ENCODE data around the gene BAZ2A. TPM values are rescaled to one million over a fixed set of nuclear protein-coding genes. Genes with fewer than 3 reads are reported as not detected.
A peak's percentile ranks its signal among the peaks of the same experiment; 100 is the strongest.

BAZ2A gene
- total RNA-seq, 5 donors from 2014 or later (not counting 1 experiment from before 2014, with no cell fraction given) = 149 to 257 (median 172) TPM

GRCh38 chr12:56596815-56597214, 33.3 kb downstream of the BAZ2A start:
- Mint-ChIP-seq H3K36me3 (peaks cover 46% of the 10 kb centered on the region), H3K4me1 (peaks cover 0 to 2% (median 0%) of the 10 kb centered on the region in 3 donors), H3K9me3 (no peaks in the 10 kb centered on the region), H3K4me3 (no peak overlapping the region), H3K27me3 (no peaks in the 10 kb centered on the region), H3K27ac (peak overlapping the region; percentile 11 to 61)
- Histone ChIP-seq H3K27me3 (replicated peaks in 1 of 2; ENCODE audit: control insufficient read depth in 2 of 2, extremely low read depth in 1 of 2, insufficient read depth in 2 of 2, low read length in 1 of 2) (no peaks in the 10 kb centered on the region), H3K4me1 (ENCODE audit: control insufficient read depth in 1 of 2, extremely low read depth in 1 of 2, insufficient read depth in 2 of 2, low read length in 2 of 2) (no peaks in the 10 kb centered on the region), H3K36me3 (ENCODE audit: control insufficient read depth in 2 of 2, extremely low read depth in 1 of 2, insufficient read depth in 1 of 2, low read length in 1 of 2) (peaks cover 10 to 50% of the 10 kb centered on the region in 2 donors), H3K4me3 (ENCODE audit: control insufficient read depth in 1 of 2, extremely low read depth in 1 of 2, low read length in 1 of 2) (no peak overlapping the region), H3K9me3 (no peaks in the 10 kb centered on the region), H3K27ac (ENCODE audit: low read length) (no peak overlapping the region)
- DNase-seq = no peak
- WGBS (ENCODE audit: insufficient coverage) = 83% methylated on average over 1 of the region's 3 CpGs
- ChIA-PET CTCF (interaction anchor here (0.7 to 3.8 kb wide), 2 partner anchors 82 to 386 kb away, joined by 3 to 21 read pairs; no protein-coding TSS in a partner anchor), POLR2A (interaction anchor here in 1 of 2 donors (0.6 to 1.3 kb wide), 2 partner anchors 32 to 80 kb away, joined by 4 to 15 read pairs; no protein-coding TSS in a partner anchor)
- ATAC-seq (replicated peaks in 1 of 4) = no peak

GRCh38 chr12:56593909-56594621, 36.1 kb downstream of the BAZ2A start:
- peaks cover 5 to 23% of the 10 kb centered on the region in 2 donors for H3K36me3 ChIP-seq (ENCODE audit: control insufficient read depth in 2 of 2, extremely low read depth in 1 of 2, insufficient read depth in 1 of 2, low read length in 1 of 2)
- ATAC-seq (replicated peaks in 1 of 4) = peak; percentile 56 to 66 (median 62)
- peaks cover 0 to 2% (median 0%) of the 10 kb centered on the region in 3 donors for H3K4me1 Mint-ChIP-seq

GRCh38 chr12:56591961-56592360, 38.2 kb downstream of the BAZ2A start:
- DNase-seq (no peak), ATAC-seq (replicated peaks in 1 of 4) (no peak)
- Histone ChIP-seq H3K27me3 (replicated peaks in 1 of 2; ENCODE audit: control insufficient read depth in 2 of 2, extremely low read depth in 1 of 2, insufficient read depth in 2 of 2, low read length in 1 of 2) (no peaks in the 10 kb centered on the region), H3K4me1 (ENCODE audit: control insufficient read depth in 1 of 2, extremely low read depth in 1 of 2, insufficient read depth in 2 of 2, low read length in 2 of 2) (no peaks in the 10 kb centered on the region), H3K4me3 (ENCODE audit: control insufficient read depth in 1 of 2, extremely low read depth in 1 of 2, low read length in 1 of 2) (no peak overlapping the region), H3K36me3 (ENCODE audit: control insufficient read depth in 2 of 2, extremely low read depth in 1 of 2, insufficient read depth in 1 of 2, low read length in 1 of 2) (peaks cover 0 to 5% of the 10 kb centered on the region in 2 donors), H3K27ac (ENCODE audit: low read length) (no peak overlapping the region), H3K9me3 (no peaks in the 10 kb centered on the region)
- H3K36me3 Mint-ChIP-seq = peaks cover 16% of the 10 kb centered on the region
- no peak overlapping the region for H3K27ac Mint-ChIP-seq
- H3K9me3 Mint-ChIP-seq = no peaks in the 10 kb centered on the region
- CTCF ChIA-PET = interaction anchor here (0.5 to 1.3 kb wide), 2 partner anchors 37 to 72 kb away, joined by 3 to 4 read pairs; no protein-coding TSS in a partner anchor
- H3K4me3 Mint-ChIP-seq = no peak overlapping the region
- H3K4me1 Mint-ChIP-seq = peaks cover 0 to 2% (median 0%) of the 10 kb centered on the region in 3 donors
- POLR2A ChIA-PET = interaction anchor here in 1 of 2 donors (1.4 kb wide), 1 partner anchor 37 kb away, joined by 3 read pairs; no protein-coding TSS in a partner anchor
- H3K27me3 Mint-ChIP-seq = no peaks in the 10 kb centered on the region

More at GRCh38 chr12:56593909-56594621, 36.1 kb downstream of the BAZ2A start:
- H3K27ac Mint-ChIP-seq = no peak overlapping the region
- H3K36me3 Mint-ChIP-seq = peaks cover 21% of the 10 kb centered on the region
- POLR2A ChIA-PET = no interaction called here
- DNase-seq = peak; percentile 17 to 73 (median 52)
- 92% methylated on average over 2 of the region's 8 CpGs for WGBS (ENCODE audit: insufficient coverage)
- Histone ChIP-seq H3K4me3 (ENCODE audit: control insufficient read depth in 1 of 2, extremely low read depth in 1 of 2, low read length in 1 of 2) (no peak overlapping the region), H3K27ac (ENCODE audit: low read length) (no peak overlapping the region), H3K4me1 (ENCODE audit: control insufficient read depth in 1 of 2, extremely low read depth in 1 of 2, insufficient read depth in 2 of 2, low read length in 2 of 2) (no peaks in the 10 kb centered on the region), H3K9me3 (no peaks in the 10 kb centered on the region), H3K27me3 (replicated peaks in 1 of 2; ENCODE audit: control insufficient read depth in 2 of 2, extremely low read depth in 1 of 2, insufficient read depth in 2 of 2, low read length in 1 of 2) (no peaks in the 10 kb centered on the region)
- CTCF ChIA-PET = interaction anchor here (0.6 to 3.8 kb wide), 7 partner anchors 31 to 84 kb away, joined by 3 to 21 read pairs (median 6); partner anchors contain the start of gene RBMS2 (in 1 of the 2)
- H3K4me3 Mint-ChIP-seq = no peak overlapping the region
- no peaks in the 10 kb centered on the region for H3K27me3 Mint-ChIP-seq
- H3K9me3 Mint-ChIP-seq = no peaks in the 10 kb centered on the region

GRCh38 chr12:56591126-56591525, 39.0 kb downstream of the BAZ2A start:
- H3K27ac Mint-ChIP-seq = no peak overlapping the region
- no CpG with 5 or more reads among the region's 5 CpGs for WGBS (ENCODE audit: insufficient coverage)

GRCh38 chr12:56590237-56590830, 39.8 kb downstream of the BAZ2A start:
- no peaks in the 10 kb centered on the region for H3K27me3 ChIP-seq (replicated peaks in 1 of 2; ENCODE audit: control insufficient read depth in 2 of 2, extremely low read depth in 1 of 2, insufficient read depth in 2 of 2, low read length in 1 of 2)
- no peaks in the 10 kb centered on the region for H3K4me1 ChIP-seq (ENCODE audit: control insufficient read depth in 1 of 2, extremely low read depth in 1 of 2, insufficient read depth in 2 of 2, low read length in 2 of 2)
- H3K27ac ChIP-seq (ENCODE audit: low read length) = no peak overlapping the region
- Mint-ChIP-seq H3K36me3 (peaks cover 10% of the 10 kb centered on the region), H3K4me3 (no peak overlapping the region), H3K9me3 (no peaks in the 10 kb centered on the region), H3K27ac (no peak overlapping the region), H3K27me3 (no peaks in the 10 kb centered on the region), H3K4me1 (peaks cover 0 to 2% (median 0%) of the 10 kb centered on the region in 3 donors)
- H3K36me3 ChIP-seq (ENCODE audit: control insufficient read depth in 2 of 2, extremely low read depth in 1 of 2, insufficient read depth in 1 of 2, low read length in 1 of 2) = peaks cover 0 to 4% of the 10 kb centered on the region in 2 donors
- peak; percentile 56 to 67 (median 59) for ATAC-seq (replicated peaks in 1 of 4)
- POLR2A ChIA-PET = interaction anchor here (0.6 to 1.4 kb wide), 2 partner anchors 18 to 38 kb away, joined by 3 read pairs; no protein-coding TSS in a partner anchor
- CTCF ChIA-PET = interaction anchor here (0.6 to 1.3 kb wide), 7 partner anchors 17 to 77 kb away, joined by 3 to 6 read pairs (median 3); partner anchors contain the start of gene RBMS2 (in 2 of the 2)
- H3K9me3 ChIP-seq = no peaks in the 10 kb centered on the region
- WGBS (ENCODE audit: insufficient coverage) = 60% methylated on average over 1 of the region's 3 CpGs
- H3K4me3 ChIP-seq (ENCODE audit: control insufficient read depth in 1 of 2, extremely low read depth in 1 of 2, low read length in 1 of 2) = no peak overlapping the region
- peak in 2 of 35 experiments; percentile 12 to 27 for DNase-seq

More at GRCh38 chr12:56591126-56591525, 39.0 kb downstream of the BAZ2A start:
- Mint-ChIP-seq H3K27me3 (no peaks in the 10 kb centered on the region), H3K4me1 (peaks cover 0 to 2% (median 0%) of the 10 kb centered on the region in 3 donors), H3K36me3 (peaks cover 11% of the 10 kb centered on the region), H3K4me3 (no peak overlapping the region), H3K9me3 (no peaks in the 10 kb centered on the region)
- no peak for ATAC-seq (replicated peaks in 1 of 4)
- H3K4me3 ChIP-seq (ENCODE audit: control insufficient read depth in 1 of 2, extremely low read depth in 1 of 2, low read length in 1 of 2) = no peak overlapping the region
- no peaks in the 10 kb centered on the region for H3K27me3 ChIP-seq (replicated peaks in 1 of 2; ENCODE audit: control insufficient read depth in 2 of 2, extremely low read depth in 1 of 2, insufficient read depth in 2 of 2, low read length in 1 of 2)
- H3K4me1 ChIP-seq (ENCODE audit: control insufficient read depth in 1 of 2, extremely low read depth in 1 of 2, insufficient read depth in 2 of 2, low read length in 2 of 2) = no peaks in the 10 kb centered on the region
- peaks cover 0 to 4% of the 10 kb centered on the region in 2 donors for H3K36me3 ChIP-seq (ENCODE audit: control insufficient read depth in 2 of 2, extremely low read depth in 1 of 2, insufficient read depth in 1 of 2, low read length in 1 of 2)
- H3K27ac ChIP-seq (ENCODE audit: low read length) = no peak overlapping the region
- POLR2A ChIA-PET = interaction anchor here (0.6 to 1.4 kb wide), 2 partner anchors 17 to 38 kb away, joined by 3 read pairs; no protein-coding TSS in a partner anchor
- CTCF ChIA-PET = interaction anchor here (0.6 to 1.3 kb wide), 7 partner anchors 18 to 78 kb away, joined by 3 to 4 read pairs (median 3); partner anchors contain the start of gene RBMS2 (in 2 of the 2)
- no peak for DNase-seq
- no peaks in the 10 kb centered on the region for H3K9me3 ChIP-seq

GRCh38 chr12:56589783-56590182, 40.3 kb downstream of the BAZ2A start:
- Histone ChIP-seq H3K9me3 (no peaks in the 10 kb centered on the region), H3K4me3 (ENCODE audit: control insufficient read depth in 1 of 2, extremely low read depth in 1 of 2, low read length in 1 of 2) (no peak overlapping the region), H3K36me3 (ENCODE audit: control insufficient read depth in 2 of 2, extremely low read depth in 1 of 2, insufficient read depth in 1 of 2, low read length in 1 of 2) (peaks cover 0 to 2% of the 10 kb centered on the region in 2 donors), H3K27ac (ENCODE audit: low read length) (no peak overlapping the region), H3K4me1 (ENCODE audit: control insufficient read depth in 1 of 2, extremely low read depth in 1 of 2, insufficient read depth in 2 of 2, low read length in 2 of 2) (no peaks in the 10 kb centered on the region), H3K27me3 (replicated peaks in 1 of 2; ENCODE audit: control insufficient read depth in 2 of 2, extremely low read depth in 1 of 2, insufficient read depth in 2 of 2, low read length in 1 of 2) (no peaks in the 10 kb centered on the region)
- no peak for ATAC-seq (replicated peaks in 1 of 4)
- H3K4me3 Mint-ChIP-seq = no peak overlapping the region
- H3K27ac Mint-ChIP-seq = no peak overlapping the region
- CTCF ChIA-PET = interaction anchor here in 1 of 2 donors (0.7 to 1.3 kb wide), 5 partner anchors 9 to 69 kb away, joined by 3 to 6 read pairs (median 4); partner anchors contain the start of gene RBMS2
- WGBS (ENCODE audit: insufficient coverage) = no CpG with 5 or more reads among the region's 1 CpG
- no peaks in the 10 kb centered on the region for H3K27me3 Mint-ChIP-seq
- H3K9me3 Mint-ChIP-seq = no peaks in the 10 kb centered on the region
- POLR2A ChIA-PET = no interaction called here
- H3K4me1 Mint-ChIP-seq = peaks cover 0 to 2% (median 0%) of the 10 kb centered on the region in 3 donors
- peaks cover 10% of the 10 kb centered on the region for H3K36me3 Mint-ChIP-seq
- DNase-seq = no peak
